HCT116 (cell line): ENCODE measurements around the gene BRMS1L. TPM values are rescaled to one million over a fixed set of nuclear protein-coding genes. Genes with fewer than 3 reads are reported as not detected.

ENCODE experiments used
- ATAC-seq: fragments of 200-7000 bp; cut with Tn5 transposase; 2 replicates; pipeline ENCODE4 v1.9.1; 2020; ENCODE audit warnings: mild to moderate bottlenecking, moderate library complexity
- BruUV-seq: library from RNA; stranded (reverse); fragments of 400-500 nt; replicated peaks from 2 replicates; lab custom pipeline; 2021; lab: Mats Ljungman, UMichigan
- CTCF ChIA-PET: fragments of 300-600 bp; sonication (Branson Sonifier 250); formaldehyde crosslinking; loops from one replicate; lab custom pipeline; 2021; ENCODE audit warnings: antibody characterized with exemption; lab: Charles Lee
- POLR2A ChIA-PET: fragments of 300-600, 350-600 bp; sonication (Branson Sonifier 250); formaldehyde crosslinking; loops from one replicate; lab custom pipeline; 2021; ENCODE audit warnings: antibody characterized with exemption; lab: Charles Lee
- RAD21 ChIA-PET, 2 experiments: fragments of 300-600 bp; sonication (Branson Sonifier 250); formaldehyde crosslinking; loops; one replicate each; lab custom pipeline; 2023; ENCODE audit warnings: low total read pairs in 2 of 2; ENCODE audit not compliant: uncharacterized antibody in 2 of 2, unreplicated experiment in 2 of 2, low non-redundant PET in 1 of 2; lab: Charles Lee
- DNase-seq: peaks from one replicate; pipeline ENCODE4 v3.0.0-alpha.2; 2010; ENCODE audit warnings: low read depth, low spot score
- H2AFZ ChIP-seq: fragments of 200-600 bp; shearing (Covaris generic), sonication (generic); 2 replicates; pipeline ENCODE4 v1.6.1; 2017; ENCODE audit warnings: low read depth, mixed run types, mixed read lengths, antibody characterized with exemption, low read length; ENCODE audit not compliant: poor library complexity, severe bottlenecking
- H3K27ac ChIP-seq: 2 replicates; pipeline ENCODE4 v1.5.1; 2012; ENCODE audit warnings: low read depth, low read length
- H3K27me3 ChIP-seq: fragments of 200-600 bp; sonication (generic); 2 replicates; pipeline ENCODE4 v1.6.1; 2016; ENCODE audit warnings: mixed run types, low read length, mixed read lengths; ENCODE audit not compliant: insufficient read depth
- H3K36me3 ChIP-seq, 2 experiments: fragments of 200-500 bp in 1 of 2; fragments of 200-600 bp in 1 of 2; sonication (Bioruptor generic) in 1 of 2; sonication (generic) in 1 of 2; 2 replicates each; pipeline versions ENCODE4 v1.5.1 to v1.6.1; 2014 to 2016; ENCODE audit warnings: low read length in 2 of 2, inconsistent platforms in 1 of 2, mixed read lengths in 1 of 2, mixed run types in 1 of 2; ENCODE audit not compliant: insufficient read depth in 2 of 2, control insufficient read depth in 1 of 2
- H3K4me1 ChIP-seq, 2 experiments: fragments of 200-600 bp in 1 of 2; sonication (generic) in 1 of 2; 2 replicates each; pipeline versions ENCODE4 v1.5.1 to v1.6.1; 2012 to 2017; ENCODE audit warnings: low read length in 2 of 2, inconsistent platforms in 1 of 2, mild to moderate bottlenecking in 1 of 2, mixed read lengths in 1 of 2, mixed run types in 1 of 2, moderate library complexity in 1 of 2; ENCODE audit not compliant: insufficient read depth in 2 of 2, control insufficient read depth in 1 of 2
- H3K4me2 ChIP-seq: fragments of 200-600 bp; sonication (generic); 2 replicates; pipeline ENCODE4 v1.6.1; 2017; ENCODE audit warnings: mixed run types, low read length, mixed read lengths
- H3K4me3 ChIP-seq, 2 experiments: fragments of 200-600 bp in 1 of 2; sonication (generic) in 1 of 2; replicated peaks in 1 of 2; 2 replicates each; pipeline ENCODE4 v1.5.1; 2011 to 2016; ENCODE audit warnings: low read length in 2 of 2, control low read depth in 1 of 2, low read depth in 1 of 2, mild to moderate bottlenecking in 1 of 2, mixed read lengths in 1 of 2, mixed run types in 1 of 2
- H3K79me2 ChIP-seq: fragments of 200-600 bp; sonication (generic); 2 replicates; pipeline ENCODE4 v1.6.1; 2017; ENCODE audit warnings: mild to moderate bottlenecking, mixed run types, low read length, moderate library complexity, mixed read lengths; ENCODE audit not compliant: insufficient read depth
- H3K9ac ChIP-seq: fragments of 200-600 bp; sonication (generic); 2 replicates; pipeline ENCODE4 v1.6.1; 2016; ENCODE audit warnings: low read length, mixed read lengths
- H3K9me2 ChIP-seq: fragments of 200-600 bp; sonication (generic), shearing (Covaris generic); 2 replicates; pipeline ENCODE4 v1.6.1; 2017; ENCODE audit warnings: mixed run types, mild to moderate bottlenecking, moderate library complexity; ENCODE audit not compliant: insufficient read depth
- H3K9me3 ChIP-seq, 2 experiments: fragments of 200-500 bp in 1 of 2; fragments of 200-600 bp in 1 of 2; sonication (Bioruptor generic) in 1 of 2; sonication (generic) in 1 of 2; 2 replicates each; pipeline ENCODE4 v1.6.1; 2014 to 2017; ENCODE audit warnings: low read length in 2 of 2, mixed read lengths in 2 of 2, inconsistent platforms in 1 of 2, low read depth in 1 of 2, mild to moderate bottlenecking in 1 of 2, mixed run types in 1 of 2, moderate library complexity in 1 of 2; ENCODE audit not compliant: control insufficient read depth in 1 of 2, insufficient read depth in 1 of 2
- H4K20me1 ChIP-seq: fragments of 200-600 bp; sonication (generic), shearing (Covaris generic); 2 replicates; pipeline ENCODE4 v1.6.1; 2017; ENCODE audit warnings: mixed run types, mild to moderate bottlenecking, moderate library complexity; ENCODE audit not compliant: insufficient read depth
- EGR1 ChIP-seq: IDR thresholded peaks from 2 replicates; pipeline ENCODE4 v1.6.1; 2012; ENCODE audit warnings: low read depth
- ELF1 ChIP-seq: IDR thresholded peaks from 2 replicates; pipeline ENCODE4 v1.6.1; 2012; ENCODE audit warnings: low read depth, borderline replicate concordance
- EZH2 ChIP-seq: fragments of 200-600 bp; sonication (generic); IDR thresholded peaks from 2 replicates; pipeline ENCODE4 v1.6.1; 2017; ENCODE audit warnings: antibody characterized with exemption, mixed run types
- EZH2phosphoT487 ChIP-seq: fragments of 200-600 bp; IDR thresholded peaks from 2 replicates; pipeline ENCODE4 v1.6.1; 2018; ENCODE audit warnings: antibody characterized with exemption, borderline replicate concordance
- FOSL1 ChIP-seq: IDR thresholded peaks from 2 replicates; pipeline ENCODE4 v1.6.1; 2012; ENCODE audit warnings: low read depth
- POLR2A ChIP-seq: IDR thresholded peaks from 2 replicates; pipeline ENCODE4 v1.7.0; 2011; ENCODE audit warnings: borderline replicate concordance; ENCODE audit not compliant: insufficient read depth, insufficient read length; ENCODE audit errors: extremely low read depth
- SIN3A ChIP-seq: IDR thresholded peaks from 2 replicates; pipeline ENCODE4 v1.6.1; 2012; ENCODE audit warnings: low read depth
- SP1 ChIP-seq: IDR thresholded peaks from 2 replicates; pipeline ENCODE4 v1.6.1; 2012; ENCODE audit warnings: low read depth
- SRF ChIP-seq: IDR thresholded peaks from 2 replicates; pipeline ENCODE4 v1.6.1; 2012; ENCODE audit warnings: low read depth
- ZNF274 ChIP-seq: fragments of 200-500 bp; sonication (Bioruptor generic); IDR thresholded peaks from 2 replicates; pipeline ENCODE4 v1.6.1; 2014; ENCODE audit warnings: mild to moderate bottlenecking, low read depth, low read length, inconsistent platforms
- intact Hi-C: fragments of 100-400 bp; cut with micrococcal nuclease; formaldehyde crosslinking; loops from 2 replicates; pipeline ENCODE4 v1.10.0; 2022
- total RNA-seq: library from RNA; stranded (reverse); gene quantifications from one replicate; pipeline ENCODE4 v1.2.1, GENCODE V29; 2021; ENCODE audit not compliant: unreplicated experiment
- TF ChIP-seq, protein P1 (sequence below): IDR thresholded peaks from 2 replicates; pipeline ENCODE4 v1.6.1; 2012
- TF ChIP-seq, protein P2 (sequence below), 3 experiments: fragments of 200-600 bp in 1 of 3; sonication (generic) in 1 of 3; IDR thresholded peaks in 2 of 3; conservative IDR thresholded peaks in 1 of 3; 2 replicates each; pipeline ENCODE4 v1.5.1; 2012 to 2017; ENCODE audit warnings: low read depth in 2 of 3, low read length in 2 of 3, antibody characterized with exemption in 1 of 3, borderline replicate concordance in 1 of 3, control low read depth in 1 of 3, mild to moderate bottlenecking in 1 of 3, mixed read lengths in 1 of 3, mixed run types in 1 of 3, moderate library complexity in 1 of 3; ENCODE audit not compliant: insufficient read depth in 1 of 3
- TF ChIP-seq, protein P3 (sequence below): IDR thresholded peaks from 2 replicates; pipeline ENCODE4 v1.6.1; 2012
- TF ChIP-seq, protein P4 (sequence below): IDR thresholded peaks from 2 replicates; pipeline ENCODE4 v1.6.1; 2011; ENCODE audit warnings: mild to moderate bottlenecking, low read length, moderate library complexity; ENCODE audit not compliant: insufficient replicate concordance; ENCODE audit errors: extremely low read depth

Gene BRMS1L
- total RNA-seq, 1 experiment from 2014 or later, result 6.2 TPM

DNA sequence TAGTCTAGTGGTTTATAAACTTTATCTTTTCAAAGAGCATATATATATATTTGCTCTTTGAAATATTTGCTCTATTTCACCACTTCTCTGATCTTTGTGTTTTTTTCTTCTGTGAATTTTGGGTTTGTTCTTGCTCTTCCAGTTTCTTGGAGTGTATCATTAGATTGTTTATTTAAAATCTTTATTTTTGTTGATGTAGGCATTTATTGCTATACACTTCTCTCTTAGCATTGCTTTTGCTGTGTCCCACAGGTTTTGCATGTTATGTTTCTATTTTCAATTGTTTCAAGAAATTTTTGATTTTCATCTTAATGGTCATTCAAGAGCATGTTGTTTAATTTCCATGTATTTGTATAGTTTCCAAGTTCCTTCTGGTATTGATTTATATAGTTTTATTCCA lies 69.1 kb downstream of the BRMS1L start:
- BruUV-seq, result no TSS peak
- Histone ChIP-seq H3K4me1 (peaks cover 2 to 6% of the 10 kb centered on the region in 2 experiments; a peak in 1 of 4 replicates), H3K79me2 (no peaks in the 10 kb centered on the region), H2AFZ (no peak overlapping the region), H3K4me3 (no peak overlapping the region), H3K4me2 (no peak overlapping the region), H3K27me3 (no peaks in the 10 kb centered on the region), H3K9ac (no peak overlapping the region), H4K20me1 (no peaks in the 10 kb centered on the region), H3K27ac (no peak overlapping the region), H3K9me2 (no peaks in the 10 kb centered on the region), H3K9me3 (0 out of 4 replicates have a peak, but pooled peaks cover 0 to 4% of the 10 kb centered on the region in 2 experiments), H3K36me3 (no peaks in the 10 kb centered on the region)
- intact Hi-C loops, result no loop called here
- ChIA-PET RAD21 (no interaction called here), CTCF (no interaction called here), POLR2A (no interaction called here)
- TF ChIP-seq SRF (no peak), SIN3A (no peak), EZH2phosphoT487 (no peak), POLR2A (no peak), SP1 (no peak), FOSL1 (no peak), EGR1 (no peak), ELF1 (no peak), EZH2 (no peak), ZNF274 (no peak)
- TF ChIP-seq, protein P1, sequence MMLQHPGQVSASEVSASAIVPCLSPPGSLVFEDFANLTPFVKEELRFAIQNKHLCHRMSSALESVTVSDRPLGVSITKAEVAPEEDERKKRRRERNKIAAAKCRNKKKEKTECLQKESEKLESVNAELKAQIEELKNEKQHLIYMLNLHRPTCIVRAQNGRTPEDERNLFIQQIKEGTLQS, result no peak
- TF ChIP-seq, protein P2, sequence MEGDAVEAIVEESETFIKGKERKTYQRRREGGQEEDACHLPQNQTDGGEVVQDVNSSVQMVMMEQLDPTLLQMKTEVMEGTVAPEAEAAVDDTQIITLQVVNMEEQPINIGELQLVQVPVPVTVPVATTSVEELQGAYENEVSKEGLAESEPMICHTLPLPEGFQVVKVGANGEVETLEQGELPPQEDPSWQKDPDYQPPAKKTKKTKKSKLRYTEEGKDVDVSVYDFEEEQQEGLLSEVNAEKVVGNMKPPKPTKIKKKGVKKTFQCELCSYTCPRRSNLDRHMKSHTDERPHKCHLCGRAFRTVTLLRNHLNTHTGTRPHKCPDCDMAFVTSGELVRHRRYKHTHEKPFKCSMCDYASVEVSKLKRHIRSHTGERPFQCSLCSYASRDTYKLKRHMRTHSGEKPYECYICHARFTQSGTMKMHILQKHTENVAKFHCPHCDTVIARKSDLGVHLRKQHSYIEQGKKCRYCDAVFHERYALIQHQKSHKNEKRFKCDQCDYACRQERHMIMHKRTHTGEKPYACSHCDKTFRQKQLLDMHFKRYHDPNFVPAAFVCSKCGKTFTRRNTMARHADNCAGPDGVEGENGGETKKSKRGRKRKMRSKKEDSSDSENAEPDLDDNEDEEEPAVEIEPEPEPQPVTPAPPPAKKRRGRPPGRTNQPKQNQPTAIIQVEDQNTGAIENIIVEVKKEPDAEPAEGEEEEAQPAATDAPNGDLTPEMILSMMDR (IDR thresholded peaks at IDR 0.05 in 2 of 3, conservative IDR thresholded peaks at IDR 0.05 in 1 of 3; ENCODE audit: borderline replicate concordance in 1 of 3, insufficient read depth in 1 of 3, low read depth in 2 of 3, low read length in 2 of 3), result no peak
- TF ChIP-seq, protein P3, sequence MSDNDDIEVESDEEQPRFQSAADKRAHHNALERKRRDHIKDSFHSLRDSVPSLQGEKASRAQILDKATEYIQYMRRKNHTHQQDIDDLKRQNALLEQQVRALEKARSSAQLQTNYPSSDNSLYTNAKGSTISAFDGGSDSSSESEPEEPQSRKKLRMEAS, result no peak
- TF ChIP-seq, protein P4, sequence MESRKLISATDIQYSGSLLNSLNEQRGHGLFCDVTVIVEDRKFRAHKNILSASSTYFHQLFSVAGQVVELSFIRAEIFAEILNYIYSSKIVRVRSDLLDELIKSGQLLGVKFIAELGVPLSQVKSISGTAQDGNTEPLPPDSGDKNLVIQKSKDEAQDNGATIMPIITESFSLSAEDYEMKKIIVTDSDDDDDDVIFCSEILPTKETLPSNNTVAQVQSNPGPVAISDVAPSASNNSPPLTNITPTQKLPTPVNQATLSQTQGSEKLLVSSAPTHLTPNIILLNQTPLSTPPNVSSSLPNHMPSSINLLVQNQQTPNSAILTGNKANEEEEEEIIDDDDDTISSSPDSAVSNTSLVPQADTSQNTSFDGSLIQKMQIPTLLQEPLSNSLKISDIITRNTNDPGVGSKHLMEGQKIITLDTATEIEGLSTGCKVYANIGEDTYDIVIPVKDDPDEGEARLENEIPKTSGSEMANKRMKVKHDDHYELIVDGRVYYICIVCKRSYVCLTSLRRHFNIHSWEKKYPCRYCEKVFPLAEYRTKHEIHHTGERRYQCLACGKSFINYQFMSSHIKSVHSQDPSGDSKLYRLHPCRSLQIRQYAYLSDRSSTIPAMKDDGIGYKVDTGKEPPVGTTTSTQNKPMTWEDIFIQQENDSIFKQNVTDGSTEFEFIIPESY, result no peak
- ATAC-seq, result no peak
- no peak for DNase-seq
